Measurements from ENCODE around the gene B3GALT2. TPM values are rescaled to one million over a fixed set of nuclear protein-coding genes. Genes with fewer than 3 reads are reported as not detected.

Gene B3GALT2
- total and polyA plus RNA-seq, 2 experiments from 2014 or later, result 0.73 to 1.5 TPM

DNA sequence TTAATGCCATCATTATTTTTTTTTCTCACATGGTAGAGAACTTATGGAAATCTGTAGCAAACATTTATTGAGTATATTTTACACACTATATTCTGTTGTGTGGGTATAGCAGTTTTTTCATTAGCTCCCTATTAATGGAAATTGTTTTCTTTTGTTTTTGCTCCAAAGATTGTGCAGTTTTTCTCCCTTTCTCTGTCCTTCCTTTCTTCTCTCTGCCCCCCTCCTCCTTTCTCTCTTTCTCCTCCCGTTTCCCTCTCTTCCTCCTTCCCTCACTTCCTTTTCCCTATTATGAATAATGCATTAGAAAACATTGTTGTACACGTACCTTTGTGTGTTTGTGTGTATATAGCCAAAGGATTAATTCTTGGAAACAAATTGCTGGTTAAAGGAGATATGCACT, 44.0 kb downstream of the B3GALT2 start:
- Histone ChIP-seq H3K9me3 (ENCODE audit: low read depth) (no peaks in the 10 kb centered on the region), H3K27me3 (no peaks in the 10 kb centered on the region), H3K27ac (no peak overlapping the region), H3K4me1 (ENCODE audit: low read depth) (no peaks in the 10 kb centered on the region), H3K4me3 (no peak overlapping the region), H3K36me3 (peaks cover 46% of the 10 kb centered on the region)
- DNase-seq (ENCODE audit: low read depth in 1 of 2, low spot score in 1 of 2), result no peak
- TF ChIP-seq, protein P1, sequence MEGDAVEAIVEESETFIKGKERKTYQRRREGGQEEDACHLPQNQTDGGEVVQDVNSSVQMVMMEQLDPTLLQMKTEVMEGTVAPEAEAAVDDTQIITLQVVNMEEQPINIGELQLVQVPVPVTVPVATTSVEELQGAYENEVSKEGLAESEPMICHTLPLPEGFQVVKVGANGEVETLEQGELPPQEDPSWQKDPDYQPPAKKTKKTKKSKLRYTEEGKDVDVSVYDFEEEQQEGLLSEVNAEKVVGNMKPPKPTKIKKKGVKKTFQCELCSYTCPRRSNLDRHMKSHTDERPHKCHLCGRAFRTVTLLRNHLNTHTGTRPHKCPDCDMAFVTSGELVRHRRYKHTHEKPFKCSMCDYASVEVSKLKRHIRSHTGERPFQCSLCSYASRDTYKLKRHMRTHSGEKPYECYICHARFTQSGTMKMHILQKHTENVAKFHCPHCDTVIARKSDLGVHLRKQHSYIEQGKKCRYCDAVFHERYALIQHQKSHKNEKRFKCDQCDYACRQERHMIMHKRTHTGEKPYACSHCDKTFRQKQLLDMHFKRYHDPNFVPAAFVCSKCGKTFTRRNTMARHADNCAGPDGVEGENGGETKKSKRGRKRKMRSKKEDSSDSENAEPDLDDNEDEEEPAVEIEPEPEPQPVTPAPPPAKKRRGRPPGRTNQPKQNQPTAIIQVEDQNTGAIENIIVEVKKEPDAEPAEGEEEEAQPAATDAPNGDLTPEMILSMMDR (IDR thresholded peaks at IDR 0.05; ENCODE audit: low read depth, low read length), result no peak

DNA sequence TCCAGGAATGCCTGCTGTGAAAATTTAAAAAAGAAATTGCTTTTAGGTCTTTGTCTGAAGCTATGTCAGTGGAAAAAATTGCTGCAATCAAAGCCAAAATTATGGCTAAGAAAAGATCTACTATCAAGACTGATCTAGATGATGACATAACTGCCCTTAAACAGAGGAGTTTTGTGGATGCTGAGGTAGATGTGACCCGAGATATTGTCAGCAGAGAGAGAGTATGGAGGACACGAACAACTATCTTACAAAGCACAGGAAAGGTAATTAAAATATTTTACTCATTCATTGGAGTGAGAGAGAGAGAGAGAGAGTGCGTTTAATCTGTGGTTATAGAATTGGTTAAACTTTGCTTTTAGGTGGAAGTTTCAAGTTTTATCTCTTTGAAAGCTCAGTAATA, 44.6 kb downstream of the B3GALT2 start:
- Histone ChIP-seq H3K27ac (no peak overlapping the region), H3K4me3 (no peak overlapping the region), H3K4me1 (ENCODE audit: low read depth) (no peaks in the 10 kb centered on the region), H3K27me3 (no peaks in the 10 kb centered on the region), H3K9me3 (ENCODE audit: low read depth) (no peaks in the 10 kb centered on the region), H3K36me3 (peaks cover 50% of the 10 kb centered on the region)
- TF ChIP-seq, protein P1 (IDR thresholded peaks at IDR 0.05; ENCODE audit: low read depth, low read length), result no peak
- no peak for DNase-seq (ENCODE audit: low read depth in 1 of 2, low spot score in 1 of 2)

DNA sequence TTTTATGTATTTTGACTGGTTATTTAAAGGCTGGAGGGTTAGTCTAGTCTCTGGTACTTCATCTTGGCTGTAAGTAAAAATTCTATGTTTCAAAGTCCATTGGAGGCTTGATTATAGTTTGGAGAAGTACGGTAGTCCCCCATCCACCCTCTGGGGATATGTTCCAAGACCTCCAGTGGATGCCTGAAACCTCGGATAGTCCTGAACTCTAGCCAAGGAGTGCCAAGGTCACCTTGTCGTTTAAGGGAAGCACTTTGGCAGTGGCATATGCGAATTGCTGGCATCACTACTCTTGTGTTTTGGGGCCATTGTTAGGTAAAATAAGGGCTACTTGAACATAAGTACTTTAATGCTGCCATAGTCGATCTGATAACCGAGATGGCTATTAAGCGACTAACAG, 46.2 kb downstream of the B3GALT2 start:
- Histone ChIP-seq H3K27ac (no peak overlapping the region), H3K4me1 (ENCODE audit: low read depth) (no peaks in the 10 kb centered on the region), H3K9me3 (ENCODE audit: low read depth) (no peaks in the 10 kb centered on the region), H3K4me3 (no peak overlapping the region), H3K27me3 (no peaks in the 10 kb centered on the region), H3K36me3 (peaks cover 60% of the 10 kb centered on the region)
- no peak for DNase-seq (ENCODE audit: low read depth in 1 of 2, low spot score in 1 of 2)
- TF ChIP-seq, protein P1 (IDR thresholded peaks at IDR 0.05; ENCODE audit: low read depth, low read length), result no peak

- H3K36me3 ChIP-seq, result peaks cover 40% of the 10 kb centered on the region
- DNase-seq (ENCODE audit: low read depth in 1 of 2, low spot score in 1 of 2), result no peak
- TF ChIP-seq, protein P1 (IDR thresholded peaks at IDR 0.05; ENCODE audit: low read depth, low read length), result no peak
- no peaks in the 10 kb centered on the region for H3K27me3 ChIP-seq
- no peaks in the 10 kb centered on the region for H3K9me3 ChIP-seq (ENCODE audit: low read depth)
- no peak overlapping the region for H3K27ac ChIP-seq
- peaks cover 6% of the 10 kb centered on the region for H3K4me1 ChIP-seq (ENCODE audit: low read depth)
- no peak overlapping the region for H3K4me3 ChIP-seq
These were observed 55.0 kb downstream of the B3GALT2 start for GRCh38 chr1:193131266-193131860.

Other genes starting within 250 kb of the B3GALT2 start
- gene UCHL5, start 127.3 kb downstream of the B3GALT2 start, total RNA-seq, result 17.5 and 34.4 TPM in 2 replicates
- gene UCHL5, start 127.3 kb downstream of the B3GALT2 start, polyA plus RNA-seq, result 42.5 and 49.6 TPM in 2 replicates
- 93.1 and 139 TPM in 2 replicates for gene RO60, start 127.0 kb downstream of the B3GALT2 start, total RNA-seq
- gene RO60, start 127.0 kb downstream of the B3GALT2 start, polyA plus RNA-seq, result 106 and 171 TPM in 2 replicates
- gene GLRX2, start 81.2 kb downstream of the B3GALT2 start, total RNA-seq, result 5.0 and 7.7 TPM in 2 replicates
- 21.9 and 24.9 TPM in 2 replicates for gene GLRX2, start 81.2 kb downstream of the B3GALT2 start, polyA plus RNA-seq
- 17.7 and 25.6 TPM in 2 replicates for gene CDC73, start 64.6 kb downstream of the B3GALT2 start, total RNA-seq
- gene CDC73, start 64.6 kb downstream of the B3GALT2 start, polyA plus RNA-seq, result 44.9 and 45.8 TPM in 2 replicates

Measured in cardiac muscle cell (in vitro differentiated cells and primary cell).